GM18520 (cell line): ENCODE measurements around the gene PCBP3.
A peak's percentile ranks its signal among the peaks of the same experiment; 100 is the strongest.
"Not testable (repeated sequence)": the region's sequence is repeated elsewhere in the genome, so short reads cannot be mapped to it uniquely, and the experiment has no call there.

Source experiments
- ATAC-seq: cut with Tn5 transposase; IDR thresholded peaks from one replicate; pipeline ENCODE4 v1.9.1; 2021; ENCODE audit not compliant: unreplicated experiment

Gene PCBP3

GRCh38 chr21:45643021-45643980 is at the start of gene PCBP3:
Gene PCBP3, plus strand, starts transcription at chr21:45643725. Its CDS starts 206,361 bp downstream, at chr21:45850086.
- ATAC-seq, result peak; percentile 61

GRCh38 chr21:45594721-45595489 is 48.6 kb upstream of the PCBP3 start:
- ATAC-seq, result no peak

- ATAC-seq, result no peak
Measured at GRCh38 chr21:45595574-45596295, 47.8 kb upstream of the PCBP3 start.

- ATAC-seq, result no peak
Measured at GRCh38 chr21:45596704-45597318, 46.7 kb upstream of the PCBP3 start.

GRCh38 chr21:45598109-45598508 is 45.4 kb upstream of the PCBP3 start:
- ATAC-seq, result no peak

- ATAC-seq, result no peak
Measured at GRCh38 chr21:45598666-45599065, 44.9 kb upstream of the PCBP3 start.

- no peak for ATAC-seq
Measured at GRCh38 chr21:45599146-45599581, 44.4 kb upstream of the PCBP3 start.

- ATAC-seq, result no peak
Measured at GRCh38 chr21:45600248-45600647, 43.3 kb upstream of the PCBP3 start.

GRCh38 chr21:45601551-45601950 is 42.0 kb upstream of the PCBP3 start:
- ATAC-seq, result no peak

- no peak for ATAC-seq
Measured at GRCh38 chr21:45602106-45602505, 41.4 kb upstream of the PCBP3 start.

GRCh38 chr21:45603481-45603880 is 40.0 kb upstream of the PCBP3 start:
- ATAC-seq, result no peak

- not testable (repeated sequence) for ATAC-seq
Measured at GRCh38 chr21:45604681-45605080, 38.8 kb upstream of the PCBP3 start.

- no peak for ATAC-seq
Measured at GRCh38 chr21:45607021-45607908, 36.3 kb upstream of the PCBP3 start.

GRCh38 chr21:45607909-45608295 is 35.6 kb upstream of the PCBP3 start:
- no peak for ATAC-seq

GRCh38 chr21:45608747-45609470 is 34.6 kb upstream of the PCBP3 start:
- ATAC-seq, result not testable (repeated sequence)

- ATAC-seq, result not testable (repeated sequence)
Measured at GRCh38 chr21:45609616-45610015, 33.9 kb upstream of the PCBP3 start.

- ATAC-seq, result no peak
Measured at GRCh38 chr21:45611296-45611695, 32.2 kb upstream of the PCBP3 start.

GRCh38 chr21:45611939-45612664 is 31.4 kb upstream of the PCBP3 start:
- no peak for ATAC-seq
